GM23338 (cell line): ENCODE measurements around the gene ZYG11A.

ENCODE experiments used
- CREB1 ChIP-seq: fragments of 250-450 bp; sonication (Bioruptor Pico); IDR thresholded peaks from 2 replicates; pipeline ENCODE4 v1.5.0; 2020; ENCODE audit warnings: low read depth, mild to moderate bottlenecking, moderate library complexity
- EZH2 ChIP-seq: fragments of 200-600 bp; sonication (generic); IDR thresholded peaks from one replicate; pipeline ENCODE4 v1.8.0; 2017; ENCODE audit warnings: antibody characterized with exemption, mild to moderate bottlenecking, low read depth; ENCODE audit not compliant: unreplicated experiment
- EZH2phosphoT487 ChIP-seq: fragments of 200-600 bp; sonication (generic); IDR thresholded peaks from one replicate; pipeline ENCODE4 v1.8.1; 2018; ENCODE audit warnings: antibody characterized with exemption; ENCODE audit not compliant: unreplicated experiment
- JUNB ChIP-seq: IDR thresholded peaks from one replicate; pipeline ENCODE4 v1.6.1; 2016; ENCODE audit warnings: antibody characterized with exemption; ENCODE audit not compliant: unreplicated experiment
- REST ChIP-seq: IDR thresholded peaks from one replicate; pipeline ENCODE4 v1.6.1; 2018; ENCODE audit warnings: antibody characterized with exemption; ENCODE audit not compliant: unreplicated experiment
- TF ChIP-seq, protein P1 (sequence below), 2 experiments: fragments of 200-600 bp in 1 of 2; sonication (generic) in 1 of 2; conservative IDR thresholded peaks; 2 replicates each; pipeline versions ENCODE4 v1.5.1 to v1.6.1; 2016 to 2017; ENCODE audit warnings: antibody characterized with exemption in 2 of 2, low read depth in 2 of 2, mild to moderate bottlenecking in 2 of 2, moderate library complexity in 1 of 2

- TF ChIP-seq REST (no peak), EZH2 (no peak), EZH2phosphoT487 (no peak), CREB1 (CRISPR knock-in tag) (no peak), JUNB (no peak)
- TF ChIP-seq, protein P1, sequence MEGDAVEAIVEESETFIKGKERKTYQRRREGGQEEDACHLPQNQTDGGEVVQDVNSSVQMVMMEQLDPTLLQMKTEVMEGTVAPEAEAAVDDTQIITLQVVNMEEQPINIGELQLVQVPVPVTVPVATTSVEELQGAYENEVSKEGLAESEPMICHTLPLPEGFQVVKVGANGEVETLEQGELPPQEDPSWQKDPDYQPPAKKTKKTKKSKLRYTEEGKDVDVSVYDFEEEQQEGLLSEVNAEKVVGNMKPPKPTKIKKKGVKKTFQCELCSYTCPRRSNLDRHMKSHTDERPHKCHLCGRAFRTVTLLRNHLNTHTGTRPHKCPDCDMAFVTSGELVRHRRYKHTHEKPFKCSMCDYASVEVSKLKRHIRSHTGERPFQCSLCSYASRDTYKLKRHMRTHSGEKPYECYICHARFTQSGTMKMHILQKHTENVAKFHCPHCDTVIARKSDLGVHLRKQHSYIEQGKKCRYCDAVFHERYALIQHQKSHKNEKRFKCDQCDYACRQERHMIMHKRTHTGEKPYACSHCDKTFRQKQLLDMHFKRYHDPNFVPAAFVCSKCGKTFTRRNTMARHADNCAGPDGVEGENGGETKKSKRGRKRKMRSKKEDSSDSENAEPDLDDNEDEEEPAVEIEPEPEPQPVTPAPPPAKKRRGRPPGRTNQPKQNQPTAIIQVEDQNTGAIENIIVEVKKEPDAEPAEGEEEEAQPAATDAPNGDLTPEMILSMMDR (conservative IDR thresholded peaks at IDR 0.05; ENCODE audit: low read depth in 2 of 2): no peak
Observed at GRCh38 chr1:52907068-52907811, 64.7 kb downstream of the ZYG11A start.
